NCI-H460 (cell line): ENCODE data around the gene SHISAL1. TPM values are rescaled to one million over a fixed set of nuclear protein-coding genes. Genes with fewer than 3 reads are reported as not detected.

ENCODE experiments used
- DNase-seq: peaks from one replicate; pipeline ENCODE4 v3.0.0-alpha.2; 2016; ENCODE audit warnings: low read depth; ENCODE audit errors: extremely low read depth
- polyA plus RNA-seq: library from polyadenylated mRNA; depleted of rRNA; stranded (reverse); fragments of >200 nt; gene quantifications from 2 replicates; pipeline ENCODE4 v1.2.3, GENCODE V29; 2014; cell fraction: nucleus; rRNA removed
- total RNA-seq: library from RNA; depleted of rRNA; stranded (reverse); fragments of >200 nt; shearing (Covaris generic); gene quantifications from 2 replicates; pipeline ENCODE4 v1.2.3, GENCODE V29; 2014; rRNA removed

The SHISAL1 gene
- 8.6 and 9.8 TPM in 2 replicates for total RNA-seq
- polyA plus RNA-seq, result 7.9 and 9.7 TPM in 2 replicates

- DNase-seq, result no peak
These were observed at the start of gene SHISAL1 for GRCh38 chr22:44312766-44313165. Gene SHISAL1 (minus strand): TSS chr22:44312951. CDS start chr22:44300945, 12,006 bp downstream.

DNA sequence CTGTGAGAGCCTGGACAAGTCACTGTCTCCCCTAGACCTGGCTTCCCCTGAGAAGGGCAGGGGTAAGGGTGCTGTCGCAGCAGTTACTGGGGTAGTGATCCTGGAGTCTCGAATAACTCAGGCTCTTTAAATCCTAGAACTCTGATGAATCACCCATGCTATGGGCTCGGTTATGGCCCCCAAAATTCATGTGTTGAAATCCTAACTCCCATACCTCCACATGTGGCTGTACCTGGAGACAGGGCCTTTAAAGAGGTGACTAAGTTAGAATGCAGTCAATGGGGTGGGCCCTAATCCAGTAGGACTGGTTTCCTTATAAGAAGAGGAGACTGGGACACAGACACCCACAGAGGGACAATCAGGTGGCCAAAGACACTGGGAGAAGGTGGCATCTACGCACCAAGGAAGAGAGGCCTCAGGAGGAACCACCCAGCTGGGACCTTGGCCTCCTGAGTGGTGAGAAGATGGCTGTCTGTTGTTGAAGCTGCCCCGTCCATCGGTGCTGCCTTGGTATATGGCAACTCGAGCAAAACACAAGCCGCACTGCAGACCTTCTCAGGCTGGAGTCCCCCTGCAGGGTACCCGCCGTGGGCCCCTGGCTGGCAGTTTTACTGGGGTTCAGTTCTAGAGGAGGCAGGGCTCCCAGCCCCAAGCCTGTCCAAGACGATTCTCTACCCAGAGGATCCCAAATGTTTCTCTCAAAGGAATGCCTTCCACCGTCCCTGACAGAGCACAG lies 48.8 kb upstream of the SHISAL1 start:
- DNase-seq, result no peak

DNA sequence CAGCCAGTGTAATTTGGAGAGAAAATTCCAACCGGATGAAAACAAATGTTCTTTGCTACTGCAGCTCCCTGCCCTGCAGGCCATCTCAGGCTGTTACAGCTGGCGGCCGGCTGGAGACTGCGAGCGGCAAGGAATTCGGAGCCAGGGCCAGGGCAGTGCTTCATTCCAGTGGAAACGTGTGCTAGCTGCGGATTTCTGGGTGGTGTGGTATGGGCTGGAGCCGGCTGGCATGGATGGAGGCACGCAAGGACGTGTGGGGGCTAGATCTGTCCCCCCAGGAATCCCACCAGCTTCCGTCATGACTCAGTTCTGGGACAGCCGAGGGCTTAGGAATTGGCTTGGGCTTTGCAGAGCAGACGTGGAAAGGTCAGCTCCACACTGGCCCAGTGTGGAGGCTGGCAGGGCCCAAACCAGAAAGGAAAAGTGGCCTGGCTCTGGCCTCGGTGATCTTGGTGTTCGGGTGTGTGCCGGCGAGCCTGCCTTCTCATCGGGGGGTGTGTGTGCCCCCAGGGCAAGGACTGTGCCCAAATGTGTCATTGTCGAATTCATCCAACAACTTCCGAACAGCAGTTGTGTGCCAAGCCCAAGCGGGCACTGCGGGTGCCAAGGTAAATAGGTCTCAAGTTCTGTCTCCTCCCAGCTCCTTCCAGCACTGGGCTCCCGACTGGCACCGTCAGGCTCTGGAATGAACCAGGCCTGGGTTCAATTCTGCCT lies 48.1 kb upstream of the SHISAL1 start:
- DNase-seq, result peak; percentile 92

- DNase-seq, result no peak
These were observed 47.5 kb upstream of the SHISAL1 start for GRCh38 chr22:44360306-44360667.

DNA sequence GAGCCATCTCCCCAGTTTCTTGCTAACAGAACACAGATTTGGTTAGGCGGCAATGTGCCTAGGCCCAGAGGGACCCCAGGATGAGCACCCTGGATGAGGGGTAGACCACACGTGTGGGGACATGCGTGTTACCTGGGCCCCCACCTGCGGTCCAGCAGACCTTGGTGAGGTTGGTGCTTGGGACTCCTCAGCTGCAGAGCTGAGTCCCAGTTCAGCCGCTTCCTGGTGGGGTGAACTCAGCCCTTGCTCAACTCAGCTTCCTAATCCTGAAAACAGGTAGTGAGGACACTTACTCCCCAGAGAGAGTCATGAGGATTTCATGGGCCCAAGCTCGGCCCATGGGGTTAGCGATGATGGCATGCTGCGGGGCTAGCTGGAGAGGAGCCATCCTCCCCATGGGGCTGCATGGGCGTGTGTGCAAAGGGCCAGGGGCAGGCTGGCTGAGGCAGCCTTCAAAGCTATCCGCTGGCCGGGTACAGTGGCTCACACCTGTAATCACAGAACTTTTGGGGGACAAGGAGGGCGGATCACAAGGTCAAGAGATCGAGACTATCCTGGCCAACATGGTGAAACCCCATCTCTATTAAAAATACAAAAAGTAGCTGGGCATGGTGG lies 46.9 kb upstream of the SHISAL1 start:
- DNase-seq, result no peak

GRCh38 chr22:44358709-44359440 lies 46.1 kb upstream of the SHISAL1 start:
- no peak for DNase-seq

DNA sequence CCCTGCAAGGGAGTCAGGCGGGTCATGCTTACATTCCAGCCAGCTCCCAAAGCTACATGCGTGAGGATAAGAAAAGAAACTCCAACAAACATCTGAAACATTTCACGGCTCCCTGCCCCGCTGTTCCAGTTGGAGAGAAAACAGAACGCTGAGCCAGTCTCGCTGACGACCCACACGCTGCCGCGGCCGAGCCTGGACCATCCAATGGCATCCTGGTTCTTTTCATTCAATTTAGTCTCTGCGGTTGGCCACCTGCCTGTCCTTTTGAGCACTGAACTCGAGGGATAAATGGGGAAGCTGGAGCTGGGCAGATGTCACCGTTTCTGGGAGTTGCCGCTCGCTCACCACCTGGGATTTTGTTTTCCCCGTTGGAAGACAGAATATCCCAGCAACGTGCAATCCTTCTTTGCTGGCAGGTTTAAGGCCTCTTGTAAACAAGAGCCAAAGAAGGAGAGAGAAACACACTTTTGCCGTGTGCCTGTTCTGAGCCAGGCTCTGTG lies 45.3 kb upstream of the SHISAL1 start:
- no peak for DNase-seq

DNA sequence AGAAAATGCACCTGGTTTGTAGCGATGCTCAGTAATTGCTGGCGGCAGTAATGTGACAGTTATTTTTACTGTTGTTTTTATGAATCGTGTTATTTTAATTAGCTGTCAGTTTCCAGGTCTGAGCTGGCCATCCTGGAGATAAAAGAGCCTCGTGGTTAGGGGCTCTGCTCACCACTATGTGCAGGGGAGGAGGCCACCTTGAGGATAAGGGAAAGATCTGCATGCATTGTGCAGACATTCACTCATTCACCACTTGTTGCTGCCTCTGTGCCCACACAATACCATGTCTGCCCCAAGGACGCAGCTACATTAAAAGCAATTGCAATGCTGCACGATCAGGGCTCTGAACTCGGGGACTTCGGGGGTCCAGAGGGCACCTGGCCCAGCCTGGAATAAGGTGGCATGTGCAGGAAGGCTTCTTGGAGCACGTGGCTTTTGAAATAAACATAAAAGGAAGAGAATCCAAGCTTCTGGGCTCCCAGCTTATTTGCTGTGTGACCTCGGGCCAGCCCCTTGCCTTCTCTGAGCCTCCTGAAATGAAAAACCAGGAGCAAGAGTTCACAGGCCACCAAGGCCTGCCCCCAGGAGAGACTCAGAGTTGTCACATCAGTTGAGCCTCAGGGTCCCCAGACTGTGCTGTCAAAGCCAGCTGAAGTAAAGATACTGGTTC lies 44.7 kb upstream of the SHISAL1 start:
- DNase-seq, result no peak

DNA sequence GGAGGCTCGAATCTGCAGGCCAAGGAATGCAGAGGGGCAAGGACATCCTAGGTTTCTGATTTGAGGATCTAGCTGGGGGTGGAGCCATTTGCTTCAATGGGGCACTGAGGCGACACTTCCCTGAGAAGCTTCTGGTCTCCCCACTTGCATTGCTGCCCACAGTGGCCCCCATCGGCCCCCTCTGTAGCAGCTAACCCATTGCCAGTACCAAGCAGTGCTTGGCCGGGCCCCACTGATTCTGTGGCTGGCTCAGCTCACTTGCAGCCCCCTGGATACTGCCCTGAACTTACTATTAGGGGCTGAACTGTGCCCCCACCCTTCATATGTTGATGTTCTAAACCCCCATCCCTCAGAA lies 42.9 kb upstream of the SHISAL1 start:
- DNase-seq, result no peak

- no peak for DNase-seq
These were observed 41.5 kb upstream of the SHISAL1 start for GRCh38 chr22:44354288-44354687.

- DNase-seq, result no peak
These were observed 40.3 kb upstream of the SHISAL1 start for GRCh38 chr22:44353041-44353440.

GRCh38 chr22:44352378-44353035 lies 39.8 kb upstream of the SHISAL1 start:
- no peak for DNase-seq

DNA sequence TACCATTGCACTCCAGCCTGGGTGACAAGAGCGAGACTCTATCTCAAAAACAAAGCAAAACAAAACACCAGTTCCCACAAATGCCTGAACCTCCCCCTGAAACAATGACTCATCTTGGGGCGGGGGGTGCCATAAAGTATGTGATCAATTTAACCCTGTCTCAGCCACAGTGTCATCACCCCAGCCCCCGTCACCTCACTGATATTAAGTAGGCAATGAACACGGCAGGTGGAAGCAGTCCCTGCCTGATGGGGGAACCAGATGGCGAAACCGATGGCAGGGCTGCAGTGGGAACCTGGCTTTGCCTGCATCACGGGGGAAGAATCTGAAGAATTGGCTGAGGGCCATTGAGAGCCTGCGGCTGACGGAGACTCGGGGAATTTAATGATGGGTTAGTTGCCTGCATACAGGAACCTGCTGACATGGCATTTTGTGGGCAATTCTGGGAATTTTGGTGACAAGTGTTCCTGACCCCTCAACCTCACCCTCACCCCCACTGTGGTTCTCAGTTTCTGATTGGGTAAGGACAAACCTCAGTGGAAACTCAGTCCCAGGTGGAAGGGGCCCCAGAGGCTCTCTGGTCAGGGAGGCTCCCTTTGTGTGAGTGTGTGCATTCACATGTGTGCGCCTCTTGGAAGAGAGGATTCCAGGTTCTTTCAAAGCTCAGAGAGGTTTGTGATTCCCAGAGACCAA lies 39.1 kb upstream of the SHISAL1 start:
- DNase-seq, result no peak

- DNase-seq, result no peak
These were observed 38.3 kb upstream of the SHISAL1 start for GRCh38 chr22:44351037-44351436.

DNA sequence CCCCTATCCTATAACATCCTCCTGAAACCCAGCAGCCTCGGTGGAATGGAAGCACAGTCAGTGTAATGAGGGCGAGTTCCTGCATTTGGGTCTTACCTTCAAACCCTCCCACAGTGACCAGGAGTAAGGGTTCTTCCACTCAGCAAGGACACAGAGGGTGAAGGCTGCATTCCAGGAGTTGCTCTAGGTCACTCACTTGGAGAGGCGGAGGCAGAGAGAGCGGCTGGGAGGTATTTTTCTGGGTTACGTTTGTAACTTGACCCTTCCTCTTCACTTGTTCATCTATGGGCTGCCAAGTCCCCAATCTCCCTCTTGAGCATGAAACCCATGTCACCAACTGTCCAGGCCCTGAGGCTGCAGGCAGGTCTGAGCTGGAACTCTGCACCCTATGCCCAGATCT lies 36.8 kb upstream of the SHISAL1 start:
- no peak for DNase-seq

DNA sequence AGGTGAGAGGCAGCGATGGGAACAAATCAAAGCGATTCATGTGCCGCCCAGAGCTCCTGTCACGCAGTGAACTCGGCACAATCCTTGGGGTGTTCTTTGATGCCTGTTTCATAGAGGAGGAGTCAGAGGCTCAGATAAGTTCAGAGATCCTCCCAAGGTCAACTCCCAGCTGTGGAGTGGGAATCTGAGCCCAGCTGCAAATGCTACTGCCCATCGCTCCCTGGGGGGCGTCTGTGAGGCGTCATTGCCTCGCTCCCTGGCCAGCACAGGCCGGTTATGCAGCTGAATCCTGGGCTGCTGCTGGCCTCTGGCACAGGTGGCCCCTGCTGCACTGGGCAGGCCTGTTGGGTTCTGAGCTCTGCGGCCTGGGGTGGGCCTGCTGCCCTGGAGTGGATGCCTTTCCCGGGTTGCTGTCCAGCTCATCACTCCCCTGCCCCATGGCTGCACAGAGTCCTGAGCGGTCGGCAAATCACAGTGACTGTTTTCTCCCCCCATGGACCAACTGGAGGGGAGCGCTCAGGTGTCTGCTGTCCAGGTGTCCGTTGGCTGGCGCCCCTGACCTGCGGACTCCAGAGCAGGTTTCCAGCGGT lies 36.3 kb upstream of the SHISAL1 start:
- DNase-seq, result no peak

GRCh38 chr22:44347549-44347948 lies 34.8 kb upstream of the SHISAL1 start:
- DNase-seq, result no peak

- no peak for DNase-seq
These were observed 34.3 kb upstream of the SHISAL1 start for GRCh38 chr22:44347080-44347479.

- no peak for DNase-seq
These were observed 33.1 kb upstream of the SHISAL1 start for GRCh38 chr22:44345872-44346271.
